Raji (cell line): ENCODE data around the gene COG7.

Source experiments
- POLR2A ChIP-seq: IDR thresholded peaks from 2 replicates; pipeline ENCODE4 v1.6.1; 2011; ENCODE audit warnings: low read depth, low read length, control low read depth; ENCODE audit not compliant: insufficient read depth

The COG7 gene

GRCh38 chr16:23365602-23366240 is 87.3 kb downstream of the COG7 start:
- no peak for TF ChIP-seq POLR2A

- TF ChIP-seq POLR2A, result no peak
Observed at GRCh38 chr16:23362460-23363317, 90.3 kb downstream of the COG7 start.

- no peak for TF ChIP-seq POLR2A
Observed at GRCh38 chr16:23359092-23359760, 93.8 kb downstream of the COG7 start.

- no peak for TF ChIP-seq POLR2A
Observed at GRCh38 chr16:23357761-23358290, 95.2 kb downstream of the COG7 start.

- no peak for TF ChIP-seq POLR2A
Observed at GRCh38 chr16:23356941-23357340, 96.0 kb downstream of the COG7 start.

DNA sequence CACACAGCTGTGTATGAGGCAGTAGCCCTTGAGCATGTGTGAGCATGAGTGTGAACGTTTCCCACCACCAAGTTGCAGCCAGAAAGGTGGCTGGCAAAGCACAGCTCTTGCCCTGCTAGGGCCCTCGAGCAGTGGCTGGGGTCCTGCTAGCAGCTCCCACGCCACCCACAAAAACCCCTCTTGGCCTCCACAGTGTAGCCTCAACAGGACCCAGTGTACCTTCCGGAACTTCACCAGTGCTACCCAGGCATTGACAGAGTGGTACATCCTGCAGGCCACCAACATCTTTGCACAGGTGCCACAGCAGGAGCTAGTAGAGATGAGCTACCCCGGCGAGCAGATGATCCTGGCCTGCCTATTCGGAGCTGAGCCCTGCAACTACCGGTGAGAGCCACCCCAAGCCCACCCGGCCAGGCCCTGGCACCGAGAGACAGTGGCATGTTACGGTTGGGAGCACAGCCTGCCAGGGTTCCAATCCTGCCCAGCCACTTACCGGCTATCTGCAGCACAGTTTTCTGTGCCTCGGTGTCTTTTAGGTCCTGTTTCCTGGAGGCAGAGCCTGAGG is 97.8 kb downstream of the COG7 start:
- no peak for TF ChIP-seq POLR2A

DNA sequence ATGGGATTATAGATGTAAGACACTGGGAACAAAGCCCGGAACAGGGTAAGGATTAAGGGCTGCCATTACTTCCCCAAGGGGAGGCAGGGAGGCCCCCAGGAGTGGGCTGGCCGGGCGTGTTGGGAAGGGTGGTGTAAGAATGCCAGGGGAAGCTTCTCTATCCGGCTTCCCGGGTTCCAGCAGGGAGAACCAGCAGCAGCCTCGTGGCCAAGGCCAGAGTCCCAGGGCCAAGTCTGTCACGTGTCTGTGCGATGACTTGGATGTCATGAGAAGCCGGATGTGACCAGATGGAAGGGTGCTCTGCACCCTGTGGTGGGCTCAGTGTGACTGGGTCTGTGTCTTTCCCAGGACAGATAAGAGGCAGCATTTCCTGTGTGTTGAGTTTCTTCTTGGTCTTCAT is 98.7 kb downstream of the COG7 start:
- no peak for TF ChIP-seq POLR2A

DNA sequence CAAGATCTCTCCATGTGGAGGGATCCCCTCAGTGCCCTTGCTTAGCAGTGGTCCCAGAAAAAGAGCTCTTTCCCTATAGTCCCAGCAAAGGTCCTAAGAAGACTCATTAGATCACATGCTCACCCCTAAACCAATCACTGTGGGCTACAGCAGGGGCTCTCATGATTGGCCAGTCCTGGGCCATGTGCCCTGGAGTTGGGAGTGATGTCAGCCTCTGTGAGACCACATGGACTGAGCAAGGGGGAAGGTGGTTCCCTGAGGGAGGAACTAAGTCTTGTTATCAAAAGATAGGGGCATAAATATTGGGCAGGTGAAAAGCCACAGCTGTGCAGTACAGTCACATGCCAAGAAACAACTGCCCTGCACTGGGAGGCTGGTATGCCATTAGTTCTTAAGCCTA is 99.5 kb downstream of the COG7 start:
- no peak for TF ChIP-seq POLR2A

DNA sequence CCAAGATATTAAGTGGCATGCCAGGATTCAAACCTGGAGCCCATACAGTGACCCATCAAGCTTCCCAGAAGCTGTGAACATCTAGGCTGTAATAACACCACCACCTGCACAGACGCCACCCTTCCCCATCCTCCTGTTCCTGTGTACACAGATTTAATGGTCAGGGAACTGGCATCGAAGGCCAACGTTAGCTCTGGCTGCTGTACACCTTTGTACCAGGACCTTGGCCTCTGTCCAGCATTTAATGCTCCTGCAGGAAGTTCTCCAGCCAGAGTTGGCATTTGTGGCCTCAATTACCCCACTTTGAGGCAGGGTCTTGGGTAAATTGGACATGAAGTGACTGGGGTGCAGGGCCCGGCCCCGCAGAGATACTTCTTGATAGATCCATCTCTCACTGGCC is 101.6 kb downstream of the COG7 start:
- no peak for TF ChIP-seq POLR2A

- no peak for TF ChIP-seq POLR2A
Observed at GRCh38 chr16:23348579-23349469, 104.2 kb downstream of the COG7 start.

DNA sequence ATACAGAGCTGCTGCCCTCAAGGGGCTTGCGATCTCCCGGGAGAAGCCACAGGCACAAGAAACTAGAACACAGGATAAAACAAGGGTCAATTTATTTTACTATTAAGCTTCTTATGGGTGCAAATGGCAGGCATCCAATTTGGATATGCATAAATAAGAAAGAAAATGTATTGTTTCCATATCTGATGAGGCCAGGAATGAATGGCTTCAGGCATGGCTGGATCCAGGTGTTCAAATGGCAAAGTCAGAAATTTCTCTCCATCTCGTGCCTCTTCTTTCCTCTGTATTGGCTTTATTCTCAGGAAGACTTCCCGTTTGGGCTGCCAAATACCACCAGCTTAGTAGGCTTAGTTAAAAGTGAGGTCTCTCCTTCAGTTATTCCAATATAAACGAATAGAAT is 107.8 kb downstream of the COG7 start:
- no peak for TF ChIP-seq POLR2A

- TF ChIP-seq POLR2A, result no peak
Observed at GRCh38 chr16:23343643-23344612, 109.1 kb downstream of the COG7 start.

DNA sequence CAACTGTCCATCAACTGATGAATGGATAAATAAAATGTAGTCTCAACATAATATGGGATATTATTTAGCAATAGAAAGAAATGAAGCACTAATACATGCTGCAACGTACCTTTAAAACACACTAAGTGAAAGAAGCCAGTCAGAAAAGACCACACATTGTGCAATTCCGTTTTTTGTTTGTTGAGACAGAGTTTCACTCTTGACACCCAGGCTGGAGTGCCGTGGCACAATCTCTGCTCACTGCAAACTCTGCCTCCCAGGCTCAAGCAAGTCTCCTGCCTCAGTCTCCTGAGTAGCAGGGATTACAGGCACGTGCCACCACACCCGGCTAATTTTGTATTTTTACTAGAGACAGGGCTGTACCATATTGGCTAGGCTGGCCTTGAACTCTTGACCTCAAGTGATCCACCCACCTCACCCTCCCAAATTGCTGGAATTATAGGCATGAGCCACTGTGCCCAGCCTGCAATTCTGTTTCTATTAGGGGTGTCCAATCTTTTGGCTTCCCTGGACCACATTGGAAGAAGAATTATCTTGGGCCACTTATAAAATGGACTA is 110.8 kb downstream of the COG7 start:
- TF ChIP-seq POLR2A, result no peak
